DND-41 (cell line): ENCODE results near the gene BLID.

Source experiments
- ATAC-seq: fragments of 200-7000 bp; cut with Tn5 transposase; 3 replicates; pipeline ENCODE4 v1.9.1; 2021; ENCODE audit warnings: low read depth; ENCODE audit not compliant: insufficient read depth
- DNase-seq: peaks from one replicate; pipeline ENCODE4 v3.0.0-alpha.2; 2020
- H2AFZ ChIP-seq: 2 replicates; pipeline ENCODE4 v1.6.0; 2012; ENCODE audit warnings: low read depth, low read length
- H3K27ac ChIP-seq: 2 replicates; pipeline ENCODE4 v1.5.1; 2012; ENCODE audit warnings: low read length, inconsistent platforms
- H3K27me3 ChIP-seq: fragments of 200-600 bp; sonication (generic); 2 replicates; pipeline ENCODE4 v1.6.0; 2012; ENCODE audit warnings: low read length, mild to moderate bottlenecking, inconsistent platforms; ENCODE audit not compliant: insufficient read depth, poor library complexity
- H3K36me3 ChIP-seq: 2 replicates; pipeline ENCODE4 v1.5.1; 2012; ENCODE audit warnings: low read length, inconsistent platforms; ENCODE audit not compliant: insufficient read depth
- H3K4me1 ChIP-seq: 2 replicates; pipeline ENCODE4 v1.5.1; 2012; ENCODE audit warnings: mild to moderate bottlenecking, low read length; ENCODE audit not compliant: insufficient read depth
- H3K4me2 ChIP-seq: 2 replicates; pipeline ENCODE4 v1.6.0; 2012; ENCODE audit warnings: mild to moderate bottlenecking, moderate library complexity, low read length, inconsistent platforms; ENCODE audit not compliant: insufficient read depth
- H3K4me3 ChIP-seq, 2 experiments: fragments of 200-600 bp in 1 of 2; shearing (Covaris generic) in 1 of 2; 2 replicates each; pipeline ENCODE4 v1.5.1; 2012 to 2016; ENCODE audit warnings: inconsistent platforms in 2 of 2, low read length in 2 of 2, mild to moderate bottlenecking in 2 of 2, low read depth in 1 of 2, moderate library complexity in 1 of 2
- H3K79me2 ChIP-seq: 2 replicates; pipeline ENCODE4 v1.6.0; 2012; ENCODE audit warnings: low read length, inconsistent platforms; ENCODE audit not compliant: insufficient read depth
- H3K9ac ChIP-seq: 2 replicates; pipeline ENCODE4 v1.6.0; 2012; ENCODE audit warnings: low read depth, mild to moderate bottlenecking, inconsistent platforms, low read length, moderate library complexity
- H3K9me3 ChIP-seq: 2 replicates; pipeline ENCODE4 v1.5.1; 2012; ENCODE audit warnings: low read length, moderate library complexity, mild to moderate bottlenecking, inconsistent platforms; ENCODE audit not compliant: insufficient read depth, severe bottlenecking
- H4K20me1 ChIP-seq: 2 replicates; pipeline ENCODE4 v1.6.0; 2012; ENCODE audit warnings: low read length; ENCODE audit not compliant: insufficient read depth
- CTCF ChIP-seq: IDR thresholded peaks from 2 replicates; pipeline ENCODE4 v1.5.1; 2012; ENCODE audit warnings: borderline replicate concordance, low read length, moderate library complexity, mild to moderate bottlenecking; ENCODE audit not compliant: poor library complexity, severe bottlenecking; ENCODE audit errors: extremely low read depth
- EZH2 ChIP-seq: IDR thresholded peaks from 3 replicates; pipeline ENCODE4 v1.6.1; 2012; ENCODE audit warnings: borderline replicate concordance, low read depth, mild to moderate bottlenecking, moderate library complexity, low read length, inconsistent platforms; ENCODE audit not compliant: severe bottlenecking

Gene BLID

GRCh38 chr11:122095681-122096262 lies 20.2 kb downstream of the BLID start:
- H3K4me3 ChIP-seq = no peak overlapping the region
- DNase-seq = no peak

GRCh38 chr11:122094836-122095235 lies 21.2 kb downstream of the BLID start:
- Histone ChIP-seq H3K36me3 (no peaks in the 10 kb centered on the region), H3K27me3 (peaks cover 27% of the 10 kb centered on the region), H3K9me3 (no peaks in the 10 kb centered on the region), H3K9ac (no peak overlapping the region), H2AFZ (no peak overlapping the region), H3K79me2 (no peaks in the 10 kb centered on the region), H3K4me1 (no peaks in the 10 kb centered on the region), H3K27ac (no peak overlapping the region), H3K4me3 (no peak overlapping the region), H3K4me2 (no peak overlapping the region), H4K20me1 (no peaks in the 10 kb centered on the region)
- ATAC-seq (no peak), DNase-seq (no peak)
- no peak for TF ChIP-seq EZH2
- no peak for TF ChIP-seq CTCF

More at GRCh38 chr11:122095681-122096262, 20.2 kb downstream of the BLID start:
- H3K9me3 ChIP-seq = no peaks in the 10 kb centered on the region
- H3K36me3 ChIP-seq = no peaks in the 10 kb centered on the region
- H2AFZ ChIP-seq = no peak overlapping the region
- TF ChIP-seq EZH2 (no peak), CTCF (no peak)
- H3K4me1 ChIP-seq = no peaks in the 10 kb centered on the region
- H4K20me1 ChIP-seq = no peaks in the 10 kb centered on the region
- no peaks in the 10 kb centered on the region for H3K79me2 ChIP-seq
- H3K27ac ChIP-seq = no peak overlapping the region
- H3K27me3 ChIP-seq = peaks cover 23% of the 10 kb centered on the region
- no peak overlapping the region for H3K4me2 ChIP-seq
- ATAC-seq = no peak
- no peak overlapping the region for H3K9ac ChIP-seq

- Histone ChIP-seq H3K79me2 (no peaks in the 10 kb centered on the region), H3K9ac (no peak overlapping the region), H3K4me1 (no peaks in the 10 kb centered on the region), H2AFZ (no peak overlapping the region), H4K20me1 (no peaks in the 10 kb centered on the region), H3K4me3 (no peak overlapping the region), H3K9me3 (no peaks in the 10 kb centered on the region), H3K4me2 (no peak overlapping the region), H3K27me3 (peaks cover 21% of the 10 kb centered on the region), H3K36me3 (no peaks in the 10 kb centered on the region), H3K27ac (no peak overlapping the region)
- DNase-seq (no peak), ATAC-seq (no peak)
- TF ChIP-seq EZH2 (no peak), CTCF (no peak)
Observed at GRCh38 chr11:122093731-122094275, 22.2 kb downstream of the BLID start.

- Histone ChIP-seq H3K4me1 (no peaks in the 10 kb centered on the region), H3K79me2 (no peaks in the 10 kb centered on the region), H3K27me3 (peaks cover 15% of the 10 kb centered on the region), H3K9me3 (no peaks in the 10 kb centered on the region), H3K4me3 (no peak overlapping the region), H2AFZ (no peak overlapping the region), H4K20me1 (no peaks in the 10 kb centered on the region), H3K4me2 (no peak overlapping the region), H3K27ac (no peak overlapping the region), H3K9ac (no peak overlapping the region), H3K36me3 (no peaks in the 10 kb centered on the region)
- DNase-seq (no peak), ATAC-seq (no peak)
- TF ChIP-seq CTCF (no peak), EZH2 (no peak)
Observed at GRCh38 chr11:122091835-122092234, 24.2 kb downstream of the BLID start.
